ENCODE measurements around the gene FRMD1. TPM values are rescaled to one million over a fixed set of nuclear protein-coding genes. Genes with fewer than 3 reads are reported as not detected.
A peak's percentile ranks its signal among the peaks of the same experiment; 100 is the strongest.

The FRMD1 gene
- total and polyA plus RNA-seq, 2 of the 8 experiments (the other 6 are each of a cell fraction or from before 2014, with no cell fraction given) = 0.36 TPM; not detected in 1

DNA sequence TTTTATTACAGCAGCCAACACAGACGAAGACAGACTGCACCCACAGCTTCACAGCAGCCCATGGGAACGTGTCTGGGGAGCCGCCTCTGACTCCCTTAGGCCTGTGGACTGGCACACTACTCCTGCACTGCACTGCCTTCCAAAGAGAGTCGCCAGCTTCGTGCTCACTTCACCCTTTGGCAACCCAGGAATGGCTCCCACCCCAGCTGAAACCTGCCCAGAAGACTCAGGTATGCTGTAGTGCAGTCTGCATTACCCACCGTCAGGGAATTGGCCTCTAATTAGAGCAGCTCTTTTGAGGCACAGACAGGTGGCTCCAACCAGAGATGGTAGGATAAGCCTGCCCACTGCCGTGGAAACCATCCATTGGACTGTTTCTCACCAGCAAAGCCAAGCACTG is 39.9 kb upstream of the FRMD1 start:
- Histone ChIP-seq H2BK15ac (ENCODE audit: low read length) (no peak overlapping the region), H3K4me2 (ENCODE audit: insufficient read depth in 1 of 2, low read depth in 2 of 2, low read length in 2 of 2) (no peak overlapping the region), H3K79me1 (ENCODE audit: low read depth, low read length) (no peaks in the 10 kb centered on the region), H2AFZ (ENCODE audit: low read length) (no peak overlapping the region), H3K27ac (ENCODE audit: low read depth, low read length) (no peak overlapping the region), H3K23me2 (ENCODE audit: low read depth, low read length) (peaks cover 11% of the 10 kb centered on the region; the same call in 1 of the 2 replicates), H3K4me3 (ENCODE audit: extremely low read depth in 1 of 4, insufficient read depth in 2 of 4, low read depth in 3 of 4, low read length in 4 of 4) (no peak overlapping the region), H3K9me3 (ENCODE audit: insufficient read depth in 2 of 2, low read depth in 1 of 2, low read length in 1 of 2) (peaks cover 0 to 3% of the 10 kb centered on the region in 2 experiments; a peak in 1 of 4 replicates), H2BK5ac (ENCODE audit: low read depth, low read length) (no peak overlapping the region), H4K20me1 (replicated peaks in 1 of 2; ENCODE audit: control insufficient read depth in 1 of 2, insufficient read depth in 2 of 2, low read length in 2 of 2) (peaks cover 0 to 3% of the 10 kb centered on the region in 2 experiments), H2AK5ac (ENCODE audit: low read depth, low read length) (no peak overlapping the region), H3K4me1 (replicated peaks in 1 of 4; ENCODE audit: control insufficient read depth in 3 of 4, insufficient read depth in 4 of 4, low read length in 3 of 4) (peaks cover 0 to 3% (median 2%) of the 10 kb centered on the region in 4 experiments; a peak in 4 of 7 replicates), H3K36me3 (ENCODE audit: control insufficient read depth in 2 of 4, insufficient read depth in 4 of 4, low read length in 3 of 4) (no peaks in the 10 kb centered on the region), H4K5ac (ENCODE audit: insufficient read length, low read depth, low read length) (no peak overlapping the region), H3K23ac (ENCODE audit: insufficient read length) (no peak overlapping the region), H3K18ac (ENCODE audit: extremely low read depth, low read length) (no peak overlapping the region), H3K9ac (replicated peaks in 1 of 4; ENCODE audit: extremely low read depth in 1 of 4, low read depth in 3 of 4, low read length in 3 of 4) (no peak overlapping the region), H3K56ac (replicated peaks; ENCODE audit: insufficient read length, low read depth, low read length) (no peak overlapping the region), H2BK12ac (ENCODE audit: low read depth, low read length) (peak overlapping the region; percentile 68; the same call in 1 of the 2 replicates), H3K79me2 (ENCODE audit: control insufficient read depth in 1 of 2, insufficient read depth in 2 of 2, low read length in 2 of 2) (no peaks in the 10 kb centered on the region), H3K14ac (ENCODE audit: insufficient read length) (no peak overlapping the region), H2BK20ac (ENCODE audit: low read length) (no peak overlapping the region), H3K4ac (replicated peaks; ENCODE audit: insufficient read length, low read depth, low read length) (no peak overlapping the region), H4K8ac (ENCODE audit: extremely low read depth, insufficient read depth, low read length) (no peak overlapping the region), H2BK120ac (replicated peaks; ENCODE audit: low read depth, low read length) (no peak overlapping the region), H3K27me3 (replicated peaks in 1 of 4; ENCODE audit: control insufficient read depth in 3 of 4, extremely low read depth in 1 of 4, insufficient read depth in 3 of 4, low read length in 3 of 4) (no peaks in the 10 kb centered on the region), H4K91ac (replicated peaks; ENCODE audit: insufficient read length, low read length) (no peak overlapping the region)
- ChIA-PET POLR2A (ENCODE audit: partially characterized antibody) (no interaction called here), CTCF (ENCODE audit: partially characterized antibody) (interaction anchor here (0.6 to 3.6 kb wide), 15 partner anchors 11 to 341 kb away, joined by 3 to 71 read pairs (median 8); partner anchors contain the start of gene FRMD1)
- no peak for FAIRE-seq
- 87% methylated on average over 6 of the region's 7 CpGs; no CpG with 5 or more reads in 1 of the 2 experiments for WGBS, 2 experiments (ENCODE audit: extremely low coverage in 1 of 2, insufficient coverage in 1 of 2, insufficient read length in 1 of 2, insufficient replicate concordance in 2 of 2, low coverage in 1 of 2, low lambda C conversion rate in 2 of 2, missing lambda C conversion rate in 1 of 2)
- peak in 1 of 2 experiments; percentile 27 for DNase-seq (ENCODE audit: low read depth in 1 of 2, low spot score in 2 of 2)
- TF ChIP-seq POLR2A (IDR thresholded peaks at IDR 0.05; ENCODE audit: control extremely low read depth in 1 of 2, low read depth in 2 of 2, low read length in 2 of 2) (no peak), RAD21 (IDR thresholded peaks at IDR 0.05 in 1 of 2, conservative IDR thresholded peaks at IDR 0.05 in 1 of 2; ENCODE audit: low read depth in 2 of 2, low read length in 2 of 2) (no peak), SRF (IDR thresholded peaks at IDR 0.05; ENCODE audit: low read depth, low read length) (no peak), POLR2AphosphoS5 (IDR thresholded peaks at IDR 0.05; ENCODE audit: low read depth, low read length) (no peak), SIX5 (IDR thresholded peaks at IDR 0.05; ENCODE audit: low read depth, low read length) (no peak), SUZ12 (IDR thresholded peaks at IDR 0.05; ENCODE audit: low read length) (no peak), GABPA (IDR thresholded peaks at IDR 0.05; ENCODE audit: borderline replicate concordance, insufficient read depth, low read length) (no peak), EZH2 (IDR thresholded peaks at IDR 0.05; ENCODE audit: low read depth, low read length, severe bottlenecking) (no peak), ASH2L (IDR thresholded peaks at IDR 0.05; ENCODE audit: low read length) (no peak), EP300 (IDR thresholded peaks at IDR 0.05; ENCODE audit: borderline replicate concordance in 1 of 2, low read depth in 2 of 2, low read length in 2 of 2) (no peak)
